ENCODE results near the gene ADAMTSL4. TPM values are rescaled to one million over a fixed set of nuclear protein-coding genes. Genes with fewer than 3 reads are reported as not detected.

Gene ADAMTSL4
- total and polyA plus RNA-seq, 2 of the 8 experiments (the other 6 are each of a cell fraction or from before 2014, with no cell fraction given) = 4.2 to 5.4 TPM

DNA sequence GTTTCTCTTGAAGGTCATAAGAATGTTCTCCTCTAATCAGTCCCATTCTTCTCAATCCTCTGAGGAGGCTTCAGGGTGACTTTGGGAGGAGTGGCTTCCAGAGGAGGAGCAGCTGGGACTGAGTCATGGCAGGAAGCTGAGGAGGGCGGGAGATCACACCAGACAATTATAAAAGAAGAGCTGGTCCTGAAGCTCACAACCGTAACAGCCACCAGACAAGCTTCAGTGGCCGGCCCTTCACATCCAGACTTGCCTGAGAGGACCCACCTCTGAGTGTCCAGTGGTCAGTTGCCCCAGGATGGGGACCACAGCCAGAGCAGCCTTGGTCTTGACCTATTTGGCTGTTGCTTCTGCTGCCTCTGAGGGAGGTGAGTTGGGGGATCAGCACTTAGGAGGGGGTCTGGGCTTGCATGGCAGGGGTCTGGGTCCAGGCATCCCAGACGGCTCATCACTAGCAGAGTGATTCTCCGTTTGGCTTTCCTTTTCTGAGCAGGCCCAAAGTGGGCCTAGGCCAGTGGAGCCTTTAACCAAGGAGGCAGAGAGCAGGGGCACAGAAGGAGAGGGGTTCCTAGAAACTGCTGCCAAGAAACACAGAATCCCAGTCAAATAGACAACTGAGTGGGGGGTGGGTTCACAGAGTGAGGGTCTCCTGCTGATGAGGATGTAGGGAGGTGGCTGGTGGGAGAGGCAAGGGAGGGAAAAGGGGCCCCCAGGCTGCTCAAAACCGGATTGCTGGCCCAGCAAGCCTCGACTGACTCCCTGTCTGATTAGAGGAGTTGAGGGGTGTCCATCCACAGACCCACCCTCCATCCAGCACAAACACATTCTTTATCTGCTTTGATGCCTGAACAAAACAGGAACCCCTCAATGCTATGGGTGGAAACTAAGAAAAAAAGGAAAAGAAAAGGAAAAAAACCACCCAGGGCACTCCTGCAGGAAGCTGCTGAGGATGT is 41.0 kb upstream of the ADAMTSL4 start, which contains the start of gene ECM1:
Gene ECM1 (plus strand): TSS at position 198 of the 953 bp plus-strand sequence. CDS start 101 bp downstream, at position 299.
- H2AFZ ChIP-seq (ENCODE audit: low read length) = no peak within 1 kb of the TSS
- ChIA-PET POLR2A (ENCODE audit: partially characterized antibody) (interaction anchor here (1.1 to 3.5 kb wide), 7 partner anchors 10 to 252 kb away, joined by 3 to 16 read pairs (median 3); partner anchors contain the start of gene TARS2), CTCF (ENCODE audit: partially characterized antibody) (interaction anchor here (0.5 to 22.4 kb wide), 4 partner anchors 10 to 24 kb away, joined by 3 to 253 read pairs (median 4); no protein-coding TSS in a partner anchor)

More for the DNA sequence above, 41.0 kb upstream of the ADAMTSL4 start, which contains the start of gene ECM1:
- Histone ChIP-seq H3K4me1 (replicated peaks in 1 of 4; ENCODE audit: control insufficient read depth in 3 of 4, insufficient read depth in 4 of 4, low read length in 3 of 4) (no peaks in the 10 kb centered on the region), H3K56ac (replicated peaks; ENCODE audit: insufficient read length, low read depth, low read length) (no peak within 1 kb of the TSS), H3K4me2 (ENCODE audit: insufficient read depth in 1 of 2, low read depth in 2 of 2, low read length in 2 of 2) (no peak within 1 kb of the TSS), H3K4ac (replicated peaks; ENCODE audit: insufficient read length, low read depth, low read length) (no peak within 1 kb of the TSS), H2BK120ac (replicated peaks; ENCODE audit: low read depth, low read length) (no peak within 1 kb of the TSS), H3K23me2 (ENCODE audit: low read depth, low read length) (no peaks in the 10 kb centered on the region), H3K27ac (ENCODE audit: low read depth, low read length) (no peak within 1 kb of the TSS), H2AK5ac (ENCODE audit: low read depth, low read length) (no peak within 1 kb of the TSS), H2BK20ac (ENCODE audit: low read length) (no peak within 1 kb of the TSS), H4K8ac (ENCODE audit: extremely low read depth, insufficient read depth, low read length) (no peak within 1 kb of the TSS), H3K23ac (ENCODE audit: insufficient read length) (no peak within 1 kb of the TSS), H3K36me3 (ENCODE audit: control insufficient read depth in 2 of 4, insufficient read depth in 4 of 4, low read length in 3 of 4) (peaks cover 8 to 29% (median 10%) of the 10 kb centered on the region in 4 experiments; a peak in 6 of 8 replicates), H3K79me1 (ENCODE audit: low read depth, low read length) (no peaks in the 10 kb centered on the region), H3K14ac (ENCODE audit: insufficient read length) (no peak within 1 kb of the TSS), H4K91ac (replicated peaks; ENCODE audit: insufficient read length, low read length) (no peak within 1 kb of the TSS), H3K27me3 (replicated peaks in 1 of 4; ENCODE audit: control insufficient read depth in 3 of 4, extremely low read depth in 1 of 4, insufficient read depth in 3 of 4, low read length in 3 of 4) (no peaks in the 10 kb centered on the region), H2BK15ac (ENCODE audit: low read length) (no peak within 1 kb of the TSS), H3K9ac (replicated peaks in 1 of 4; ENCODE audit: extremely low read depth in 1 of 4, low read depth in 3 of 4, low read length in 3 of 4) (no peak within 1 kb of the TSS), H3K79me2 (ENCODE audit: control insufficient read depth in 1 of 2, insufficient read depth in 2 of 2, low read length in 2 of 2) (no peaks in the 10 kb centered on the region), H3K18ac (ENCODE audit: extremely low read depth, low read length) (no peak within 1 kb of the TSS), H3K9me3 (ENCODE audit: insufficient read depth in 2 of 2, low read depth in 1 of 2, low read length in 1 of 2) (no peaks in the 10 kb centered on the region), H4K5ac (ENCODE audit: insufficient read length, low read depth, low read length) (no peak within 1 kb of the TSS), H4K20me1 (replicated peaks in 1 of 2; ENCODE audit: control insufficient read depth in 1 of 2, insufficient read depth in 2 of 2, low read length in 2 of 2) (no peaks in the 10 kb centered on the region), H2BK5ac (ENCODE audit: low read depth, low read length) (no peak within 1 kb of the TSS), H3K4me3 (ENCODE audit: extremely low read depth in 1 of 4, insufficient read depth in 2 of 4, low read depth in 3 of 4, low read length in 4 of 4) (no peak within 1 kb of the TSS), H2BK12ac (ENCODE audit: low read depth, low read length) (no peak within 1 kb of the TSS)
- no peak for TF ChIP-seq RNF2 (IDR thresholded peaks at IDR 0.05; ENCODE audit: borderline replicate concordance, low read depth, low read length, missing control alignments, poor library complexity, severe bottlenecking)
- DNase-seq (ENCODE audit: low read depth in 1 of 2, low spot score in 2 of 2) (no peak), FAIRE-seq (no peak)
- WGBS, 2 experiments (ENCODE audit: extremely low coverage in 1 of 2, insufficient coverage in 1 of 2, insufficient read length in 1 of 2, insufficient replicate concordance in 2 of 2, low coverage in 1 of 2, low lambda C conversion rate in 2 of 2, missing lambda C conversion rate in 1 of 2) = 93% methylated on average over 5 of the region's 7 CpGs; no CpG with 5 or more reads in 1 of the 2 experiments
